ENCODE results near the gene CLPSL2.

CLPSL2 gene

DNA sequence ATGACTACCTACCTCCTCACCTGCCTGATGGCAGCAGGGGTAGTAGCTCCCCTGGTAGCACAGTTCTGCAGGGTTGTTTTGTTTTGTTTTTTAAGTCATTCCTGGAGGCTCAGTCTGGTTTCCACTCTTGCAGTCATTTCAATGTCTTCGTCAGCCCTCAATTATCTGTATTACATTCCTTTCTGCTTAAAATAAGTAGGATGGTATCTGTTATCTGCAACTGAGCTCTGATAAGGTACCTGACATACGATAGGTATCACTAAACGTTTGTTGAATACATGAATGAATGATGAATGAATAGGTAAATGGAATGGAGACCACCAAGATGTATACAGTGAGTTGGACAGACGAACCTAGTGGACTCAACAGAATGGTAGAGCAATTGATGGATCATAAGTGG lies 7.2 kb upstream of the CLPSL2 start:
- TF ChIP-seq, protein P1, sequence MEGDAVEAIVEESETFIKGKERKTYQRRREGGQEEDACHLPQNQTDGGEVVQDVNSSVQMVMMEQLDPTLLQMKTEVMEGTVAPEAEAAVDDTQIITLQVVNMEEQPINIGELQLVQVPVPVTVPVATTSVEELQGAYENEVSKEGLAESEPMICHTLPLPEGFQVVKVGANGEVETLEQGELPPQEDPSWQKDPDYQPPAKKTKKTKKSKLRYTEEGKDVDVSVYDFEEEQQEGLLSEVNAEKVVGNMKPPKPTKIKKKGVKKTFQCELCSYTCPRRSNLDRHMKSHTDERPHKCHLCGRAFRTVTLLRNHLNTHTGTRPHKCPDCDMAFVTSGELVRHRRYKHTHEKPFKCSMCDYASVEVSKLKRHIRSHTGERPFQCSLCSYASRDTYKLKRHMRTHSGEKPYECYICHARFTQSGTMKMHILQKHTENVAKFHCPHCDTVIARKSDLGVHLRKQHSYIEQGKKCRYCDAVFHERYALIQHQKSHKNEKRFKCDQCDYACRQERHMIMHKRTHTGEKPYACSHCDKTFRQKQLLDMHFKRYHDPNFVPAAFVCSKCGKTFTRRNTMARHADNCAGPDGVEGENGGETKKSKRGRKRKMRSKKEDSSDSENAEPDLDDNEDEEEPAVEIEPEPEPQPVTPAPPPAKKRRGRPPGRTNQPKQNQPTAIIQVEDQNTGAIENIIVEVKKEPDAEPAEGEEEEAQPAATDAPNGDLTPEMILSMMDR (IDR thresholded peaks at IDR 0.05; ENCODE audit: insufficient read depth, low read length, missing control alignments): no peak
- DNase-seq (ENCODE audit: low read depth, low spot score): no peak
- ChIA-PET CTCF (interaction anchor here (0.7 to 1.2 kb wide), 3 partner anchors 20 to 247 kb away, joined by 3 read pairs; no protein-coding TSS in a partner anchor), POLR2A (interaction anchor here (0.6 kb wide), 1 partner anchor 336 kb away, joined by 3 read pairs; no protein-coding TSS in a partner anchor)
- H3K4me3 ChIP-seq (ENCODE audit: low read depth, low read length): no peak overlapping the region

DNA sequence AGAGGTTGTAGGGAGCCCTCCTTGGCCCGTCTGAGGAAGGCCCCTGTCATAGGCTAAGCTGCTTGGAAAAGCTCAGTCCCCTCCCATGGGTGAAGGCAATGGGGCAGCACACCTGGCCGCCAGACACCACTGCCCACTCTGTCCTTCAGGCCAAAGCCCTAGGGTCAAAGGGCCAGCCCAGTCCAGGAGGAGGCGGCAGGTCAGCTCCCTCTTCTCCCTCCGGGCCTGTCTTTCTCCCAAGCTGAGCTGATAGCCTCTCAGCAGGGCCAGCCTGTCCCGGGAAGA lies 5.1 kb upstream of the CLPSL2 start:
- TF ChIP-seq, protein P1 (IDR thresholded peaks at IDR 0.05; ENCODE audit: insufficient read depth, low read length, missing control alignments): no peak
- ChIA-PET CTCF (interaction anchor here (1.0 kb wide), 1 partner anchor 249 kb away, joined by 3 read pairs; no protein-coding TSS in a partner anchor), POLR2A (no interaction called here)
- no peak overlapping the region for H3K4me3 ChIP-seq (ENCODE audit: low read depth, low read length)
- DNase-seq (ENCODE audit: low read depth, low spot score): no peak

DNA sequence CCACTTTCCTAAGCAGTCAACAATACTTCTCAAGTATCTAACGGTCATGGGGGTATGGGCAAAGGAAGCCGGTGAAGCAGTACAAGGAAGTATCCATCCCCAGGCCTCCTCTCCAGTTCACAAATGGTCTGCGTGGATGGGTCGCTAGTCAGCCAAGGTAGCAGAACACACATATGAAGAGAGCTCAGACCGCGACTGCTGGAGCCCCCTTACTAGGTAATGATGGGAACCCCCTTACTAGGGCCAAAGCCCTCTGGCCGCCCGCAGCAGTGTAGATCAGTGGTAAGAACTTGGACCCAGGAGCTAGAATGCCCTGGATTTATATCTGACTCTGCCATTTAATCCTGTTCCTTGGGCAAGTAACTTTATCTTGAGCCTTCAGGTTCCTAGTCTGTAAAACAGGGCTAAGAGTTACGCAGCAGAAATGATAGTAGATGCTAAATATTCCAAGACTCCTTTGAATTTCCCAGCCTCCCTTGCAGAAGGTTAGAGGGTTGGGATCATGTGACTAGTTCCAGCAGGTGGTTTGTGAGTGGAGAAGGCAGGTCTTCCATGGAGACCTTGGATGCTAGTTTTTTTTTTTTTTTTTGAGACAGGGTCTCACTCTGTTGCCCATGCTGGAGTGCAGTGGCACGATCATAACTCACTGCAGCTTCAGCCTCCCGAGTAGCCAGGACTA lies 2.1 kb upstream of the CLPSL2 start:
- no peak for DNase-seq (ENCODE audit: low read depth, low spot score)
- no peak overlapping the region for H3K4me3 ChIP-seq (ENCODE audit: low read depth, low read length)
- POLR2A ChIA-PET: no interaction called here
- TF ChIP-seq, protein P1 (IDR thresholded peaks at IDR 0.05; ENCODE audit: insufficient read depth, low read length, missing control alignments): no peak
- CTCF ChIA-PET: interaction anchor here (1.2 kb wide), 1 partner anchor 321 kb away, joined by 3 read pairs; no protein-coding TSS in a partner anchor

DNA sequence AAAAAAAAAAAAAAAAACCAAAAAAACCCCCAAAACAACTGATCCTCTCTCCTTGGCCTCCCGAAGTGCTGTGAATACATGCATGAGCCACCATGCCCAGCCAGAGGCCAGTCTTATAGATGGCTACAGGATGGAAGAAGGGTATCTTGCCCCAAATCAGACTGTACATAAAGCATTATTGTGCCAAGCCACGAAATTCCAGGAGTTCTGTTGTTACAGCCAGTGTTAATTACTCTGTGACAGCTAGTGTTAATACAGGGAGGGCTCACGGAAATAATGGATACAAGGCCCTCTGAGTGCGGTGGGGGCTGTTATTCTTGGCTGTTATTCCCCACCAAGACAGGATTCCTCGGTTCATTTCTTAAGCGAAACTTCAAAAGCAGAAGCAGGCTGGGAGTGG lies 1.4 kb upstream of the CLPSL2 start:
- ChIA-PET CTCF (interaction anchor here (1.2 kb wide), 1 partner anchor 320 kb away, joined by 3 read pairs; no protein-coding TSS in a partner anchor), POLR2A (no interaction called here)
- TF ChIP-seq, protein P1 (IDR thresholded peaks at IDR 0.05; ENCODE audit: insufficient read depth, low read length, missing control alignments): no peak
- H3K4me3 ChIP-seq (ENCODE audit: low read depth, low read length): no peak overlapping the region
- DNase-seq (ENCODE audit: low read depth, low spot score): no peak

DNA sequence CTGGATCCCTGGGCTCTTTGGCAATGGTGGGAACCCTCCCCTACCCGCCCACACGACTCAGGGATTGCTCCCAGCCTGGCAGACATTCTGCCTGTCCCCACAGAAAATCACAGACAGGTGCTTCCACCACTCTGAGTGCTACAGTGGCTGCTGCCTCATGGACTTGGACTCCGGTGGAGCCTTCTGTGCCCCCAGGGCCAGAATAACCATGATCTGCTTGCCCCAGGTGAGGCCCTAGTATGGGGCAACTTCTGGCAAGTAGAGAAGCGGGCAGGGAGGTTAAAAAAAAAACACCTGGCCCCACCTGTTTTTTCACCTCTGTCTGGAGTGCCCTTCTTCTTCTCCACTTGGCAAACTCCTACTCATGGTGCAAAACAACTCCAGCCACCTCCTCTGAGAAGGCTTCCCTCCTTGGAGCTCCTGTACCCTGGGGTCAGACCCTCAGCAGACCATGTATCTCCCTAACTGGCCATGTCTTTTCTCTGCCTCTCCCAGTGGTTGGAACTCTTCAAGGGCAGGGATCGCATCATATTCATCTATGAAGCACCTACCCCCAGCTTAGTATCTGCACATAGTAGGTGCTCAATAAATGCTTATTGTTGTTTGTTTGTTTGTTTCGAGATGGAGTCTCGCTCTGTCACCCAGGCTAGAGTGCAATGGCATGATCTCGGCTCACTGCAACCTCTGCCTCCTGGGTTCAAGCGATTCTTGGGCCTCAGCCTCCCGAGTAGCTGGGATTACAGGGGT lies 1.1 kb downstream of the CLPSL2 start:
- POLR2A ChIA-PET: no interaction called here
- DNase-seq (ENCODE audit: low read depth, low spot score): no peak
- H3K4me3 ChIP-seq (ENCODE audit: low read depth, low read length): no peak overlapping the region
- CTCF ChIA-PET: no interaction called here
- TF ChIP-seq, protein P1 (IDR thresholded peaks at IDR 0.05; ENCODE audit: insufficient read depth, low read length, missing control alignments): no peak

DNA sequence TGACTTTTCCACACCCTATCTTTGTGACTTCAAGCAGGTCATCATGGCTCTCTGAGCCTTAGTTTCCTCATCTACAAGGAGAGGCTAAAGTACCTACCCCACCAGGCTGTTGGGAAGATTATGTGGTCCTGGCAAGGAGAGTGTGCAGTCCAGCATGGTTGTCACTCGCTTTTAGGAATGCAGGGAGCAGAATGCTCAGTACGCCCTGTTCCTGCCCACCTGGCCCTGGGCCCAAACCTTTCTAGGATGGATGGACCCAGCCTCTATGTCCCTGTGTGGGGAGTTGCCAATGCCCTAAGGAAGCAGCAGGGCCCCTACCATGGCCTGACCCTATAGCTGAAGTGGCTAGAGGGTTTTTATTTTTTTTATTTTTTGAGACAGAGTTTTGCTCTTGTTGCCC lies 2.0 kb downstream of the CLPSL2 start:
- ChIA-PET CTCF (no interaction called here), POLR2A (no interaction called here)
- no peak overlapping the region for H3K4me3 ChIP-seq (ENCODE audit: low read depth, low read length)
- TF ChIP-seq, protein P1 (IDR thresholded peaks at IDR 0.05; ENCODE audit: insufficient read depth, low read length, missing control alignments): no peak
- DNase-seq (ENCODE audit: low read depth, low spot score): no peak

Measured in AG04449 (cell line).